ENCODE measurements around the gene HDAC1. TPM values are rescaled to one million over a fixed set of nuclear protein-coding genes. Genes with fewer than 3 reads are reported as not detected.

The HDAC1 gene
- total and polyA plus RNA-seq, 2 of the 8 experiments (the other 6 are each of a cell fraction or from before 2014, with no cell fraction given), result 111 to 125 TPM

DNA sequence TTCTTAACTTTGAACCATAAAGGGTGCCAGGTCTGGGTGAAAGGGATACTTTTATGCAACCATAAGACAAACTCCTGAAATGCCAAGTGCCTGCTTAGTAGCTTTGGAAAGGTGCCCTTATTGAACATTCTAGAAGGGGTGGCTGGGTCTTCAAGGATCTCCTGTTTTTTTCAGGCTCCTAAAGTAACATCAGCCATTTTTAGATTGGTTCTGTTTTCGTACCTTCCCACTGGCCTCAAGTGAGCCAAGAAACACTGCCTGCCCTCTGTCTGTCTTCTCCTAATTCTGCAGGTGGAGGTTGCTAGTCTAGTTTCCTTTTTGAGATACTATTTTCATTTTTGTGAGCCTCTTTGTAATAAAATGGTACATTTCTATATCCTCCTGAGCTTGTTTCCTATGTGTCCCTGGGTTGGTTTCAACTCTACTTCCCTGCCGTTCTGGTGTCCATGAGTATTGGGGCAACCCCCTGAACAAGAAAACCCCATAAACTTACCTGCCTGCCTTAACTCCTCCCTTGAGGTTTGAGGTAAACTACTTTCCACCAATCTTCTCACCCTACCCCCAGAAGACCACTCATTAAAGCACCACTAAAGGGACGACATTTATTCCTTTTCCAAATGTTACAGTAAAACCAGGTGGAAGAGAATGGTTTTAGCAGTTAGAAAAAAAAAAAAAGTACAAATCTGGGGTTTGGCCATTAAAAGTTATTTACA lies 41.5 kb downstream of the HDAC1 start:
- Histone ChIP-seq H3K23me2 (ENCODE audit: low read depth, low read length) (peaks cover 10% of the 10 kb centered on the region; the same call in 1 of the 2 replicates), H3K79me2 (ENCODE audit: control insufficient read depth in 1 of 2, insufficient read depth in 2 of 2, low read length in 2 of 2) (peaks cover 4 to 21% of the 10 kb centered on the region in 2 experiments; a peak in 3 of 4 replicates), H2BK5ac (ENCODE audit: low read depth, low read length) (no peak overlapping the region), H2BK15ac (ENCODE audit: low read length) (no peak overlapping the region), H3K27ac (ENCODE audit: low read depth, low read length) (no peak overlapping the region), H3K27me3 (replicated peaks in 1 of 4; ENCODE audit: control insufficient read depth in 3 of 4, extremely low read depth in 1 of 4, insufficient read depth in 3 of 4, low read length in 3 of 4) (peaks cover 0 to 7% (median 2%) of the 10 kb centered on the region in 4 experiments; a peak in 4 of 7 replicates), H3K4ac (replicated peaks; ENCODE audit: insufficient read length, low read depth, low read length) (no peak overlapping the region), H4K8ac (ENCODE audit: extremely low read depth, insufficient read depth, low read length) (no peak overlapping the region), H3K56ac (replicated peaks; ENCODE audit: insufficient read length, low read depth, low read length) (no peak overlapping the region), H2BK120ac (replicated peaks; ENCODE audit: low read depth, low read length) (no peak overlapping the region), H2BK12ac (ENCODE audit: low read depth, low read length) (no peak overlapping the region), H2AK5ac (ENCODE audit: low read depth, low read length) (no peak overlapping the region), H3K4me2 (ENCODE audit: insufficient read depth in 1 of 2, low read depth in 2 of 2, low read length in 2 of 2) (peak overlapping the region; percentile 83 to 93; a peak in 2 of 4 replicates), H3K4me3 (ENCODE audit: extremely low read depth in 1 of 4, insufficient read depth in 2 of 4, low read depth in 3 of 4, low read length in 4 of 4) (peak overlapping the region in 1 of 4 experiments; percentile 93; a peak in 2 of 8 replicates), H2AFZ (ENCODE audit: low read length) (no peak overlapping the region), H3K23ac (ENCODE audit: insufficient read length) (no peak overlapping the region), H3K14ac (ENCODE audit: insufficient read length) (no peak overlapping the region), H3K18ac (ENCODE audit: extremely low read depth, low read length) (no peak overlapping the region), H3K9me3 (ENCODE audit: insufficient read depth in 2 of 2, low read depth in 1 of 2, low read length in 1 of 2) (no peaks in the 10 kb centered on the region), H4K5ac (ENCODE audit: insufficient read length, low read depth, low read length) (no peak overlapping the region), H3K36me3 (ENCODE audit: control insufficient read depth in 2 of 4, insufficient read depth in 4 of 4, low read length in 3 of 4) (peaks cover 12 to 65% (median 25%) of the 10 kb centered on the region in 4 experiments; a peak in 7 of 8 replicates), H3K4me1 (replicated peaks in 1 of 4; ENCODE audit: control insufficient read depth in 3 of 4, insufficient read depth in 4 of 4, low read length in 3 of 4) (peaks cover 5 to 34% (median 25%) of the 10 kb centered on the region in 4 experiments), H2BK20ac (ENCODE audit: low read length) (no peak overlapping the region), H3K9ac (replicated peaks in 1 of 4; ENCODE audit: extremely low read depth in 1 of 4, low read depth in 3 of 4, low read length in 3 of 4) (no peak overlapping the region), H4K91ac (replicated peaks; ENCODE audit: insufficient read length, low read length) (no peak overlapping the region), H3K79me1 (ENCODE audit: low read depth, low read length) (peaks cover 2% of the 10 kb centered on the region; the same call in 1 of the 2 replicates), H4K20me1 (replicated peaks in 1 of 2; ENCODE audit: control insufficient read depth in 1 of 2, insufficient read depth in 2 of 2, low read length in 2 of 2) (peaks cover 9 to 18% of the 10 kb centered on the region in 2 experiments)
- CTCF ChIA-PET (ENCODE audit: partially characterized antibody), result interaction anchor here (0.8 to 3.6 kb wide), 10 partner anchors 10 to 118 kb away, joined by 3 to 14 read pairs (median 4); partner anchors contain the start of genes FAM229A and TSSK3
- no peak for TF ChIP-seq CHD1 (IDR thresholded peaks at IDR 0.05; ENCODE audit: low read depth, low read length)
- peak; percentile 81; the same call in 1 of the 2 replicates for TF ChIP-seq POLR2AphosphoS5 (IDR thresholded peaks at IDR 0.05; ENCODE audit: low read depth, low read length)
- TF ChIP-seq POLR2A (IDR thresholded peaks at IDR 0.05; ENCODE audit: control extremely low read depth in 1 of 2, low read depth in 2 of 2, low read length in 2 of 2), result peak in 1 of 2 experiments; percentile 70; a peak in 2 of 3 replicates
- POLR2A ChIA-PET (ENCODE audit: partially characterized antibody), result interaction anchor here (0.6 to 13.4 kb wide), 37 partner anchors 12 to 330 kb away, joined by 3 to 321 read pairs (median 5); partner anchors contain the start of genes BSDC1, CCDC28B, EIF3I and FAM167B
- 89% methylated on average over 3 of the region's 3 CpGs; no CpG with 5 or more reads in 1 of the 2 experiments for WGBS, 2 experiments (ENCODE audit: extremely low coverage in 1 of 2, insufficient coverage in 1 of 2, insufficient read length in 1 of 2, insufficient replicate concordance in 2 of 2, low coverage in 1 of 2, low lambda C conversion rate in 2 of 2, missing lambda C conversion rate in 1 of 2)
- DNase-seq (ENCODE audit: low read depth in 1 of 2, low spot score in 2 of 2) (no peak), FAIRE-seq (no peak)
